Neural progenitor cell (in vitro differentiated cells): ENCODE measurements around the gene PLXNA4.

Experiments
- EZH2 ChIP-seq: fragments of 200-600 bp; sonication (generic); IDR thresholded peaks from 2 replicates; pipeline ENCODE4 v1.6.1; 2017; ENCODE audit warnings: antibody characterized with exemption, mild to moderate bottlenecking, moderate library complexity
- EZH2phosphoT487 ChIP-seq: fragments of 200-600 bp; sonication (generic); IDR thresholded peaks from 2 replicates; pipeline ENCODE4 v1.6.1; 2017; ENCODE audit warnings: antibody characterized with exemption
- TF ChIP-seq, protein P1 (sequence below): fragments of 200-600 bp; sonication (generic); IDR thresholded peaks from 2 replicates; pipeline ENCODE4 v1.5.1; 2017; ENCODE audit warnings: antibody characterized with exemption, mild to moderate bottlenecking

DNA sequence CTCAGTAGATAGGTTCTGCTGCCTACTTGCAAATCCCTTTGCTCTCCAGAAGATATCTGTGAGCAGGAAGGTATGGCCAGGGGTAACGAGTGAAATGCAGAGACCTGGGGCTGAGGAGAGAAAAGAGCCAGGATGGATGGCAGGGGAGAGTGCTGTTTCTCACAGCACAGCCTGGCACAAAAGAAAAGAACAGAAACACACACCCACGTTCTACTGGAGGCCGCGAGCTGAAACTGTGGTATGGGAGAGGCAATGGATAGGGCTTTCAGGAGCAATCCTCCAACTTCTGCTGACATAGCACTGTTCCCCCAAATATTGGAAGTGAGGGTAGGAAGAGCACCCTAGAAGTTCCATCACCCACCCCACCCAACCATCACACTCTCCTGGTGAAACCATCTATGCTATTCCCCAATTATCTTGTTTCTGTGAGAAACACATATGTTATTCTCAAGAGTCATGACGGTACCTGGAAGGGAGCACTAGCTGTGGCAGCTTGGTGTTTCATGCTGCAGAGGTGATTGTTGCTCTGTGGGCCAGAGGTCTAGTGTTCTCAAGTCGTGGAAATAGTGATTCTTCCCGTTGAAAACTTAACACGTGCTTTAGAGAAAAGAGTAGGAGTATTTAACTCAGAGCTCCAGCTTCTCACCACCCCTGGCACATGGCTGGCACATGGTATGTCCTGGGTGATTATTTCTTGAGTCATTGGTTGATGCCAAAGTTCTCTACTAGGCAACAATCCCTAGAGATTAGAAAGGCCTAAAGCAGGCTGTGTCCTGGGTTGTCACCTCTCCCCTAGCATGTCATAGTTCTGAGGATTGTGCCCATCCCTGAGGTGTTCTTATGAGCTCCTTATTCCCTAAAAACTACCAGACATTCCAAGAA lies 198.3 kb downstream of the PLXNA4 start:
- TF ChIP-seq, protein P1, sequence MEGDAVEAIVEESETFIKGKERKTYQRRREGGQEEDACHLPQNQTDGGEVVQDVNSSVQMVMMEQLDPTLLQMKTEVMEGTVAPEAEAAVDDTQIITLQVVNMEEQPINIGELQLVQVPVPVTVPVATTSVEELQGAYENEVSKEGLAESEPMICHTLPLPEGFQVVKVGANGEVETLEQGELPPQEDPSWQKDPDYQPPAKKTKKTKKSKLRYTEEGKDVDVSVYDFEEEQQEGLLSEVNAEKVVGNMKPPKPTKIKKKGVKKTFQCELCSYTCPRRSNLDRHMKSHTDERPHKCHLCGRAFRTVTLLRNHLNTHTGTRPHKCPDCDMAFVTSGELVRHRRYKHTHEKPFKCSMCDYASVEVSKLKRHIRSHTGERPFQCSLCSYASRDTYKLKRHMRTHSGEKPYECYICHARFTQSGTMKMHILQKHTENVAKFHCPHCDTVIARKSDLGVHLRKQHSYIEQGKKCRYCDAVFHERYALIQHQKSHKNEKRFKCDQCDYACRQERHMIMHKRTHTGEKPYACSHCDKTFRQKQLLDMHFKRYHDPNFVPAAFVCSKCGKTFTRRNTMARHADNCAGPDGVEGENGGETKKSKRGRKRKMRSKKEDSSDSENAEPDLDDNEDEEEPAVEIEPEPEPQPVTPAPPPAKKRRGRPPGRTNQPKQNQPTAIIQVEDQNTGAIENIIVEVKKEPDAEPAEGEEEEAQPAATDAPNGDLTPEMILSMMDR = no peak
- TF ChIP-seq EZH2 (no peak), EZH2phosphoT487 (no peak)
